NCI-H2107 (cell line): ENCODE data around the gene SH3BP1.

Experiments used
- DNase-seq: peaks from one replicate; lab custom pipeline; 2025; lab: John Stamatoyannopoulos, UW

The SH3BP1 gene

GRCh38 chr22:37616201-37617083, 23.0 kb upstream of the SH3BP1 start:
- no peak for DNase-seq

- DNase-seq = no peak
Measured at GRCh38 chr22:37617431-37617830, 22.0 kb upstream of the SH3BP1 start.

- DNase-seq = no peak
Measured at GRCh38 chr22:37618072-37618656, 21.3 kb upstream of the SH3BP1 start.

- DNase-seq = no peak
Measured at GRCh38 chr22:37618674-37619073, 20.8 kb upstream of the SH3BP1 start.

GRCh38 chr22:37619991-37620390, 19.5 kb upstream of the SH3BP1 start:
- DNase-seq = no peak

GRCh38 chr22:37621352-37621860, 18.1 kb upstream of the SH3BP1 start:
- DNase-seq = no peak

GRCh38 chr22:37623075-37624016, 16.1 kb upstream of the SH3BP1 start:
- no peak for DNase-seq

GRCh38 chr22:37624017-37624365, 15.5 kb upstream of the SH3BP1 start:
- DNase-seq = no peak

- no peak for DNase-seq
Measured at GRCh38 chr22:37624876-37625275, 14.6 kb upstream of the SH3BP1 start.

GRCh38 chr22:37625737-37626136, 13.7 kb upstream of the SH3BP1 start:
- no peak for DNase-seq

GRCh38 chr22:37626144-37626543, 13.3 kb upstream of the SH3BP1 start:
- no peak for DNase-seq

- no peak for DNase-seq
Measured at GRCh38 chr22:37626556-37627075, 12.9 kb upstream of the SH3BP1 start.

GRCh38 chr22:37627121-37627520, 12.3 kb upstream of the SH3BP1 start:
- DNase-seq = no peak

GRCh38 chr22:37627545-37627944, 11.9 kb upstream of the SH3BP1 start:
- no peak for DNase-seq

GRCh38 chr22:37628830-37629229, 10.6 kb upstream of the SH3BP1 start:
- no peak for DNase-seq

- DNase-seq = no peak
Measured at GRCh38 chr22:37629928-37630327, 9.5 kb upstream of the SH3BP1 start.

- no peak for DNase-seq
Measured at GRCh38 chr22:37630839-37631435, 8.5 kb upstream of the SH3BP1 start.

GRCh38 chr22:37631448-37632173, 7.9 kb upstream of the SH3BP1 start:
- DNase-seq = no peak

GRCh38 chr22:37632174-37633088, 7.0 kb upstream of the SH3BP1 start:
- no peak for DNase-seq

GRCh38 chr22:37633089-37633624, 6.3 kb upstream of the SH3BP1 start:
- no peak for DNase-seq
